HG02938 (cell line): ENCODE results near the gene USP13.
A peak's percentile ranks its signal among the peaks of the same experiment; 100 is the strongest.
"Not testable (repeated sequence)": the region's sequence is repeated elsewhere in the genome, so short reads cannot be mapped to it uniquely, and the experiment has no call there.

ENCODE experiments used
- ATAC-seq: cut with Tn5 transposase; IDR thresholded peaks from one replicate; pipeline ENCODE4 v1.9.1; 2021; ENCODE audit warnings: mild to moderate bottlenecking, moderate library complexity; ENCODE audit not compliant: unreplicated experiment

The USP13 gene

GRCh38 chr3:179653096-179653797 lies 407 bp downstream of the USP13 start:
- peak; percentile 48 for ATAC-seq

- no peak for ATAC-seq
These were observed 2.4 kb downstream of the USP13 start for GRCh38 chr3:179655236-179655635.

GRCh38 chr3:179658606-179659005 lies 5.8 kb downstream of the USP13 start:
- ATAC-seq, result no peak

GRCh38 chr3:179660872-179661271 lies 8.0 kb downstream of the USP13 start:
- no peak for ATAC-seq

- no peak for ATAC-seq
These were observed 8.9 kb downstream of the USP13 start for GRCh38 chr3:179661777-179662176.

- no peak for ATAC-seq
These were observed 10.3 kb downstream of the USP13 start for GRCh38 chr3:179663093-179663492.

- ATAC-seq, result no peak
These were observed 13.2 kb downstream of the USP13 start for GRCh38 chr3:179666030-179666429.

GRCh38 chr3:179666436-179667035 lies 13.7 kb downstream of the USP13 start:
- ATAC-seq, result no peak

GRCh38 chr3:179668429-179668828 lies 15.6 kb downstream of the USP13 start:
- no peak for ATAC-seq

- ATAC-seq, result no peak
These were observed 17.5 kb downstream of the USP13 start for GRCh38 chr3:179670311-179670710.

- no peak for ATAC-seq
These were observed 18.5 kb downstream of the USP13 start for GRCh38 chr3:179671309-179671708.

- ATAC-seq, result no peak
These were observed 19.0 kb downstream of the USP13 start for GRCh38 chr3:179671747-179672242.

GRCh38 chr3:179672918-179673317 lies 20.1 kb downstream of the USP13 start:
- no peak for ATAC-seq

GRCh38 chr3:179673523-179673922 lies 20.7 kb downstream of the USP13 start:
- no peak for ATAC-seq

- no peak for ATAC-seq
These were observed 23.2 kb downstream of the USP13 start for GRCh38 chr3:179676081-179676480.

GRCh38 chr3:179677884-179678283 lies 25.0 kb downstream of the USP13 start:
- no peak for ATAC-seq

- ATAC-seq, result no peak
These were observed 28.8 kb downstream of the USP13 start for GRCh38 chr3:179681492-179682263.

GRCh38 chr3:179682426-179683080 lies 29.7 kb downstream of the USP13 start:
- no peak for ATAC-seq

- ATAC-seq, result not testable (repeated sequence)
These were observed 30.4 kb downstream of the USP13 start for GRCh38 chr3:179683286-179683685.

- ATAC-seq, result no peak
These were observed 35.2 kb downstream of the USP13 start for GRCh38 chr3:179687967-179688535.

GRCh38 chr3:179688850-179689249 lies 36.0 kb downstream of the USP13 start:
- ATAC-seq, result no peak
